Osteoblast (primary cell): ENCODE data around the gene GALM. TPM values are rescaled to one million over a fixed set of nuclear protein-coding genes. Genes with fewer than 3 reads are reported as not detected.
"Not testable (repeated sequence)": the region's sequence is repeated elsewhere in the genome, so short reads cannot be mapped to it uniquely, and the experiment has no call there.

Source experiments
- DNase-seq: peaks from one replicate; pipeline ENCODE4 v3.0.0; 2011; ENCODE audit warnings: low spot score, mixed read lengths; ENCODE audit not compliant: insufficient read length; ENCODE audit errors: missing footprints
- H2AFZ ChIP-seq: 2 replicates; pipeline ENCODE4 v1.6.0; 2011; ENCODE audit warnings: mild to moderate bottlenecking, low read length
- H3K27ac ChIP-seq: 2 replicates; pipeline ENCODE4 v1.5.1; 2011; ENCODE audit warnings: mild to moderate bottlenecking, low read depth, low read length, moderate library complexity
- H3K27me3 ChIP-seq: 2 replicates; pipeline ENCODE4 v1.6.0; 2012; ENCODE audit warnings: mild to moderate bottlenecking, control low read depth, inconsistent platforms, low read length, moderate library complexity; ENCODE audit not compliant: insufficient read depth
- H3K36me3 ChIP-seq: 2 replicates; pipeline ENCODE4 v1.5.1; 2011; ENCODE audit warnings: mild to moderate bottlenecking, low read length, control low read depth, moderate library complexity; ENCODE audit not compliant: insufficient read depth
- H3K4me1 ChIP-seq: 2 replicates; pipeline ENCODE4 v1.5.1; 2011; ENCODE audit warnings: mild to moderate bottlenecking, low read length, control low read depth, moderate library complexity; ENCODE audit not compliant: insufficient read depth
- H3K4me2 ChIP-seq: 2 replicates; pipeline ENCODE4 v1.6.0; 2011; ENCODE audit warnings: mild to moderate bottlenecking, low read length; ENCODE audit not compliant: insufficient read depth
- H3K4me3 ChIP-seq: fragments of 200-600 bp; sonication (generic); 3 replicates; pipeline ENCODE4 v1.5.1; 2012; ENCODE audit warnings: mild to moderate bottlenecking, low read length, inconsistent platforms; ENCODE audit not compliant: insufficient read depth
- H3K79me2 ChIP-seq: 2 replicates; pipeline ENCODE4 v1.6.0; 2012; ENCODE audit warnings: mild to moderate bottlenecking, low read length, control low read depth, inconsistent platforms; ENCODE audit not compliant: insufficient read depth
- H3K9me3 ChIP-seq: 2 replicates; pipeline ENCODE4 v1.5.1; 2011; ENCODE audit warnings: low read depth, low read length, control low read depth
- H4K20me1 ChIP-seq: 2 replicates; pipeline ENCODE4 v1.6.0; 2012; ENCODE audit warnings: mild to moderate bottlenecking, low read length, control low read depth; ENCODE audit not compliant: insufficient read depth
- total RNA-seq: library from RNA; depleted of rRNA; stranded (reverse); fragments of >200 nt; gene quantifications from 2 replicates; pipeline ENCODE4 v1.2.3, GENCODE V29; 2012
- TF ChIP-seq, protein P1 (sequence below): IDR thresholded peaks from 2 replicates; pipeline ENCODE4 v1.5.1; 2011; ENCODE audit warnings: mild to moderate bottlenecking, low read depth, low read length, moderate library complexity; ENCODE audit errors: extremely low read depth

GALM gene
- total RNA-seq, 1 donor = 50.7 TPM

DNA sequence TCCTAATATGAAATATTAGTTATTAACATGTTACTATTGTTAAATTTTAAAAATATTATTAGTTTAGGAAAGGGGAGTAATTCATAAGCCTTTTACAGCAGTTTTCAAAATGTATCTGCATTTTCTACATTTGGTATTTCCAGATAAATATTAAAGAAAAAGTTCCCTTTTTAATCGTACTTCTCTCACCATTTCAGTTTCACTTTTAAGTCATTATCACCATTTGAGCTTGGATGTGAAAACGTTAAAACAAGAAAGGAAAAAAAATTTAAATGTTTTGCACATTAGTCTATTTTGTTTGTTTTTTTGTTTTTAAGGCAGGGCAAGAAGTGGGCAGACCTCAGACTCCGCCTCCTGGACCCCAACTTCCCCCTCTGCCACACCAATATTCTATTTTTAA lies 88.6 kb downstream of the GALM start:
- H3K9me3 ChIP-seq = no peaks in the 10 kb centered on the region
- H3K79me2 ChIP-seq = peaks cover 16% of the 10 kb centered on the region
- peak overlapping the region; percentile 68 for H3K4me2 ChIP-seq
- TF ChIP-seq, protein P1, sequence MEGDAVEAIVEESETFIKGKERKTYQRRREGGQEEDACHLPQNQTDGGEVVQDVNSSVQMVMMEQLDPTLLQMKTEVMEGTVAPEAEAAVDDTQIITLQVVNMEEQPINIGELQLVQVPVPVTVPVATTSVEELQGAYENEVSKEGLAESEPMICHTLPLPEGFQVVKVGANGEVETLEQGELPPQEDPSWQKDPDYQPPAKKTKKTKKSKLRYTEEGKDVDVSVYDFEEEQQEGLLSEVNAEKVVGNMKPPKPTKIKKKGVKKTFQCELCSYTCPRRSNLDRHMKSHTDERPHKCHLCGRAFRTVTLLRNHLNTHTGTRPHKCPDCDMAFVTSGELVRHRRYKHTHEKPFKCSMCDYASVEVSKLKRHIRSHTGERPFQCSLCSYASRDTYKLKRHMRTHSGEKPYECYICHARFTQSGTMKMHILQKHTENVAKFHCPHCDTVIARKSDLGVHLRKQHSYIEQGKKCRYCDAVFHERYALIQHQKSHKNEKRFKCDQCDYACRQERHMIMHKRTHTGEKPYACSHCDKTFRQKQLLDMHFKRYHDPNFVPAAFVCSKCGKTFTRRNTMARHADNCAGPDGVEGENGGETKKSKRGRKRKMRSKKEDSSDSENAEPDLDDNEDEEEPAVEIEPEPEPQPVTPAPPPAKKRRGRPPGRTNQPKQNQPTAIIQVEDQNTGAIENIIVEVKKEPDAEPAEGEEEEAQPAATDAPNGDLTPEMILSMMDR = no peak
- peak overlapping the region; percentile 70 for H2AFZ ChIP-seq
- H3K36me3 ChIP-seq = peaks cover 6% of the 10 kb centered on the region
- peaks cover 8% of the 10 kb centered on the region for H3K4me1 ChIP-seq
- no peaks in the 10 kb centered on the region for H3K27me3 ChIP-seq
- peaks cover 11% of the 10 kb centered on the region for H4K20me1 ChIP-seq
- no peak for DNase-seq
- H3K4me3 ChIP-seq = no peak overlapping the region
- no peak overlapping the region for H3K27ac ChIP-seq

DNA sequence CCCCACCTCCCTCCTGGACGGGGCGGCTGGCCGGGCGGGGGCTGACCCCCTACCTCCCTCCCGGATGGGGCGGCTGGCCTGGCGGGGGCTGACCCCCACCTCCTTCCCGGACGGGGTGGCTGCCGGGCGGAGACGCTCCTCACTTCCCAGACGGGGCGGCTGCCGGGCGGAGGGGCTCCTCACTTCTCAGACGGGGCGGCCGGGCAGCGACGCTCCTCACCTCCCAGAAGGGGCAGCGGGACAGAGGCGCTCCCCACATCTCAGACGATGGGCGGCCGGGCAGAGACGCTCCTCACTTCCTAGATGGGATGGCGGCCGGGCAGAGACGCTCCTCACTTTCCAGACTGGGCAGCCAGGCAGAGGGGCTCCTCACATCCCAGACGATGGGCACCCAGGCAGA lies 90.0 kb downstream of the GALM start:
- not testable (repeated sequence) for H3K27ac ChIP-seq, H3K9me3 ChIP-seq, H4K20me1 ChIP-seq, DNase-seq, H3K4me1 ChIP-seq, H3K79me2 ChIP-seq, H3K36me3 ChIP-seq, H3K4me3 ChIP-seq, H3K4me2 ChIP-seq, H3K27me3 ChIP-seq, H2AFZ ChIP-seq

DNA sequence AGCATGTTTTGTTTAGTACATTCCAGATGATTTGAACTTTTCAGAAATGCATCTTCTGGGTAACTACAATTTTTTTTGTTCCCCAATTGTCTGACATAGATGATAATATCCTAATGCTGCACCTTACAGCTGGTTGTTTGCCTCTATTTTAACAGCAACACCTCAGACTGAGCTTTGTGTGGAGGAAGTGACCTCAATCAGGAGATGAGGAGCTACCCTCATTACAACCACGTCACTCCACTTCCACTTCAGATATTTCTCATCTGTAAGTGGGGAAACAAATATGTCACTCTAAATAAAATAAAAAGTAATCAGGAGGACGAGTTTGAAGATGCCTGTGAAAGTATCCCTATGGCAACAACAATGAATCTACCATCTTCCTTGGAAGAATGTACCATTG lies 97.3 kb downstream of the GALM start:
- H3K9me3 ChIP-seq = no peaks in the 10 kb centered on the region
- H2AFZ ChIP-seq = no peak overlapping the region
- no peak overlapping the region for H3K4me2 ChIP-seq
- no peak for DNase-seq
- no peak overlapping the region for H3K4me3 ChIP-seq
- H3K4me1 ChIP-seq = peaks cover 19% of the 10 kb centered on the region
- H3K79me2 ChIP-seq = no peaks in the 10 kb centered on the region
- H3K27ac ChIP-seq = no peak overlapping the region
- no peaks in the 10 kb centered on the region for H3K36me3 ChIP-seq
- H3K27me3 ChIP-seq = no peaks in the 10 kb centered on the region
- TF ChIP-seq, protein P1 = no peak
- H4K20me1 ChIP-seq = no peaks in the 10 kb centered on the region

DNA sequence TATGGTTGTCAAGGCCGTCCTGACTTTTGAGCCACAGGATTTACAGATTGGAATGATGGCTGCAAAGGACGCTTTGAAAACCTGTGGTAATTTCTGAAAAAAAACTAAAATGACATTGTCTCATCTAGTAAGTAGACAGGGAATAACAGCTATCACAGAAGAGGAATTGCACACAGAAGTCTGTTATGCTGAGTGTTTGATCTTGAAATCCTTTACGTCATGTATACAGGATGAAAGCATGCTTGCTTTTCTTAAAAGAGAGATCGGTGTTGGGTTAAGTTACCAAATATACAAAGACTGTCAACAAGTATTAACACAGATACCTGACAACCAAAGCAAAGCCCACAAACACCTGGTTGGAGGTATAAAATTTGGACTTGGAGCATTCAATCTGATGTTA lies 97.8 kb downstream of the GALM start:
- peaks cover 19% of the 10 kb centered on the region for H3K4me1 ChIP-seq
- no peak for DNase-seq
- H3K9me3 ChIP-seq = no peaks in the 10 kb centered on the region
- H3K4me2 ChIP-seq = no peak overlapping the region
- no peaks in the 10 kb centered on the region for H3K79me2 ChIP-seq
- no peaks in the 10 kb centered on the region for H3K27me3 ChIP-seq
- no peak overlapping the region for H3K27ac ChIP-seq
- H3K4me3 ChIP-seq = no peak overlapping the region
- H3K36me3 ChIP-seq = no peaks in the 10 kb centered on the region
- TF ChIP-seq, protein P1 = no peak
- H2AFZ ChIP-seq = no peak overlapping the region
- no peaks in the 10 kb centered on the region for H4K20me1 ChIP-seq

DNA sequence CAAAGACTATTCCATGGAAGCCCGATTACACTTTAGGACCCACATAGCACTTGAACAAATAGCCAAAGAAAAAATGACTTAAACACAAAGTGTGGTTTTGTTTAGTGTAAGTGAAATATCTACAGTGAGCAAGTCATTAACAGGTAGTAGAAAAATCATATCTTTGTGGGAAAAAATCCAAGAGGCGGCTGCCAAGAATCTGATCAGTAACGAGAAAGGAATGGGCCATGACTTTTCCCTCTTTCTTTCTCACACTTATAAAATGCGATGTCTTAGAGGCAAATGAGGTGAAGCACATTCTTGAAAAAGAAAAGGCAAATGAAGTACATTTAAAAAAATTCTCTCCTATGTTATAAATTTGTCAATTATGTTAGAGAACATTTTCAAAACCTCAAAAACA lies 99.2 kb downstream of the GALM start:
- Histone ChIP-seq H3K4me1 (peaks cover 19% of the 10 kb centered on the region), H3K27ac (peak overlapping the region; percentile 51), H3K4me2 (peak overlapping the region; percentile 51), H2AFZ (no peak overlapping the region), H3K27me3 (no peaks in the 10 kb centered on the region), H3K9me3 (no peaks in the 10 kb centered on the region), H4K20me1 (no peaks in the 10 kb centered on the region), H3K79me2 (no peaks in the 10 kb centered on the region), H3K36me3 (no peaks in the 10 kb centered on the region), H3K4me3 (no peak overlapping the region)
- DNase-seq = peak; percentile 45
- TF ChIP-seq, protein P1 = no peak
